AG10803 (cell line): ENCODE results near the gene TMEM239.
"Not testable (repeated sequence)": the region's sequence is repeated elsewhere in the genome, so short reads cannot be mapped to it uniquely, and the experiment has no call there.

ENCODE experiments used
- DNase-seq: peaks from one replicate; pipeline ENCODE4 v3.0.0; 2010; ENCODE audit warnings: low read depth
- H3K4me3 ChIP-seq: 2 replicates; pipeline ENCODE4 v1.5.1; 2011; ENCODE audit warnings: mild to moderate bottlenecking, low read length, control low read depth
- TF ChIP-seq, protein P1 (sequence below): conservative IDR thresholded peaks from 2 replicates; pipeline ENCODE4 v1.5.1; 2011; ENCODE audit warnings: mild to moderate bottlenecking, low read length, control low read depth, inconsistent platforms

The TMEM239 gene

DNA sequence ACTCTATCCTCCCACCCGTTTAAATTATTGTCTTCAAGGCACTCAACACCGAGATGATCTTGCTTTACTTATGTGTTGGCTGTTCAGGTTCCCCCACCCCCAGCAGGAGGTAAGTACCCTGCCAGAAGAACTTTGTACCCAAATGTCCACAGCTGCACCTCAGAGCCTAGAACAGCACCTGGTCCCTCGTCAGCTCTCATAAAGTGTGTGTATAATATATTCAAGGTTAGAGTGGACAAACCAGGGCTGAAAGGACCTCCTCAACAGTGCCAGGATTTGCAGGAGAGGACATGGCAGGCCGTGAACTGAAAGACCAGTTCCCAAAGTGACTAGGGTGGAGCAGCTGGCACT is 9.8 kb upstream of the TMEM239 start:
- DNase-seq = no peak
- TF ChIP-seq, protein P1, sequence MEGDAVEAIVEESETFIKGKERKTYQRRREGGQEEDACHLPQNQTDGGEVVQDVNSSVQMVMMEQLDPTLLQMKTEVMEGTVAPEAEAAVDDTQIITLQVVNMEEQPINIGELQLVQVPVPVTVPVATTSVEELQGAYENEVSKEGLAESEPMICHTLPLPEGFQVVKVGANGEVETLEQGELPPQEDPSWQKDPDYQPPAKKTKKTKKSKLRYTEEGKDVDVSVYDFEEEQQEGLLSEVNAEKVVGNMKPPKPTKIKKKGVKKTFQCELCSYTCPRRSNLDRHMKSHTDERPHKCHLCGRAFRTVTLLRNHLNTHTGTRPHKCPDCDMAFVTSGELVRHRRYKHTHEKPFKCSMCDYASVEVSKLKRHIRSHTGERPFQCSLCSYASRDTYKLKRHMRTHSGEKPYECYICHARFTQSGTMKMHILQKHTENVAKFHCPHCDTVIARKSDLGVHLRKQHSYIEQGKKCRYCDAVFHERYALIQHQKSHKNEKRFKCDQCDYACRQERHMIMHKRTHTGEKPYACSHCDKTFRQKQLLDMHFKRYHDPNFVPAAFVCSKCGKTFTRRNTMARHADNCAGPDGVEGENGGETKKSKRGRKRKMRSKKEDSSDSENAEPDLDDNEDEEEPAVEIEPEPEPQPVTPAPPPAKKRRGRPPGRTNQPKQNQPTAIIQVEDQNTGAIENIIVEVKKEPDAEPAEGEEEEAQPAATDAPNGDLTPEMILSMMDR = no peak

DNA sequence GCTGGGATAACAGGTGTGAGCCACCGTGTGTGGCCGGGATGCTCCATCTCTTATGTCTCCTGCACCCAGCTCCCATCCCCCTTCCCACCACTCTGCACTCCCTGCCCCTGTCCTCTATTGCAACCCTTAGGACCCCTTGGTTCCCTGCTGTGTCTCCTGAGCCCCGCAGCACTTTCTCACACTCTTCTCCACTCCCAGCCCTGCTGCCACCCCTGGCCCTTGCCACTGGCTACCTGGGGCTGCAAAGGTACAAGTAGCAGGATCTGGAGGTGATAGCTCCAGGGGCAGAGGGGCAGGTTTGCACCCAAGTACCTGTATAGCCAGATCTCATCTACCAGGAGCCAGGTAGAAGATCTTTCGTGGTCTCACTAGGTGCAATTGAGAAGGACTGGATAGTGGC is 9.1 kb upstream of the TMEM239 start:
- TF ChIP-seq, protein P1 = no peak
- DNase-seq = no peak
- H3K4me3 ChIP-seq = no peak overlapping the region

More for the DNA sequence above, 9.8 kb upstream of the TMEM239 start:
- no peak overlapping the region for H3K4me3 ChIP-seq

DNA sequence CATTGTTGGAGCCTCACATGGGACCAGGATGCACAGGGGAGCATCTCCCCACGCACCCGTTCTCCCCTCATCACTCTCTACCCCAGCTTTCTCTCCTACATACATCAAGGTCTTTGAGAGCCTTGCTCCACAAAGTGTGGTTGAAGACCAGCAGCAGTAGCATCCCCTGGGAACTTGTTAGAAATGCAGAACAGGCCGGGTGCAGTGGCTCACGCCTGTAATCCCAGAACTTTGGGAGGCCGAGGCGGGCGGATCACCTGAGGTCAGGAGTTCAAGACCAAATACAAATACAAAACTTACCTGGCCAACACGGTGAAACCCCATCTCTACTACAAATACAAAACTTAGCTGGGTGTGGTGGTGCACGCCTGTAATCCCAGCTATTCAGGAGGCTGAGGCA is 8.2 kb upstream of the TMEM239 start:
- not testable (repeated sequence) for H3K4me3 ChIP-seq, DNase-seq

DNA sequence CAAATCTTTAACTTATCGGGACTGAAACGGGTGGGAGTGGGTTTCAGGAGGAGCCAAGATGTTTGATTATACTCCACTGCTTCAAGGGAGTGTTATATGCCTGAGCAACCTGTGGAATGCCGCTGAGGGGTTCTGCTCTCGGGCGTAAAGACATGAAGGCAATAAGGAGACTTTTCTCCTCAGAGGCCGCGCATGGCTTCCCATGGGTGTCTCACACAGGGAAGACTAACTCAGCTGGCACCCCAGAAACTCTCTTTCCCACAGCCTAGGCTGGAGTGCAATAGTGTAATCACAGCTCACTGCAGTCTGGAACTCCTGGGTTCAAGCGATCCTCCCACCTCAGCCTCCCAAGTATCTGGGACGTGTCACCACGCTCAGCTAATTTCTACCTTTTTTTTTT is 6.5 kb upstream of the TMEM239 start:
- TF ChIP-seq, protein P1 = no peak
- no peak for DNase-seq
- no peak overlapping the region for H3K4me3 ChIP-seq

DNA sequence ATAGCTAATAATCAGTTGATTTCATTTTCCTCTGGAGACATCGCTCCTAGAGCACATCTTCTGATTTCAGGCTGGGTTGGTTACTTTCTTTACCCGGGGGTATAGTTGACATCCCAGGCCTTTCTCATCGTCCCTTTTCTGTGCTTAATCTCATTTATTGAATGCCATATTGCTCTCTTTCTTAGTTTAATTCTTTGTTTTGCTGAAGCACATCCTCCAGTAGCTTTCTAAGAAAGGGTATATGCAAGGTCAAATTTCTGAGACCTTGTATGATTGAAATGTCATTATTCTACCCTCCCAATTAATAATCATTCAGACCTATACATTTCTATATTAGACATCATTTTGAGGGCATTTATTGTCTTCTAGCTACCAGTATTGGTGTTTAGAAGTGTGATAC is 4.0 kb upstream of the TMEM239 start:
- no peak for DNase-seq
- TF ChIP-seq, protein P1 = no peak
- no peak overlapping the region for H3K4me3 ChIP-seq

DNA sequence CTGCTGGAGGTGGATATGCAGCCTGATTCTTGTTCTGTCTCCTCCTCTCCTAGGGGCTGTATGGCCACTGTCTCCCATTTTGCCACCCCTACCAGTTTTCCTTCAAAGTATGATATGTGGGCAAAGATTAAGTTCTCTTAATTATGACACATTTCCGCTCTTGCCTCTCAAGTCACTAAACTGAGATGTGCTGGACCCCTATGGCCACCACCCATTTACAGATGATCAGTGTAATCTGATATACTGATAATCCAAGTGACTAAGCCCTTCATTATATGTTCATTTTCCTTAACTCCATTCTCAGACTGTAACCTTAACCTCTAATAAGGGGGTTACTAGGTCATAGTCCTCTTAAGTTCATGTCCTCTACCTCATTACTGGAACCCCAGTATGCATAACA is 2.1 kb upstream of the TMEM239 start:
- no peak overlapping the region for H3K4me3 ChIP-seq
- DNase-seq = no peak
- TF ChIP-seq, protein P1 = no peak

DNA sequence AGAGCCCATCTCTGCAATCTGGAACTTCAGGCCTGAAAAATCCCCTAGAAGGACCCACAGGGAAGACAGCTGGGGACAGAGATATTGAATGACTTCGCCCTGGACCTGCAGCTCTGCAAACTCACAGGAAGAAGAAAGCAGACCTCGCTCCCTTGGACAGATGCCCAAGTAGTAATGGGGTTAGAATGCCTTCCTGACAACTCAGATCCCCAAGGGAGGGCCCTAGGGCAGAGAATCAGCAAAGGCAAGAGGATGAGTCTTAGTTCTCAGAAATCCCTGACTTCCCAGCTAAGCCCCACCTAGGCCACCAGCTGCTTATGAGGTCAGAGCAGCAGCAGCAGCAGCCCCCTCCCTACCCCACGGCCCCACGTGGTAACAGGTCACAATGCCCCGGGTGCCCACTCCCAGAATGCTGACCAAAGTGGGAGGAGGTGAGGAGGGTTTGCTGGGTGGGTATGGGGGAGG is 1.5 kb upstream of the TMEM239 start, which contains the start of gene C20orf141:
C20orf141 (plus strand) TSS at position 401 of the 465 bp plus-strand sequence. CDS start 198 bp downstream, outside the sequence.
- TF ChIP-seq, protein P1 = no peak
- DNase-seq = peak; percentile 99
- H3K4me3 ChIP-seq = no peak within 1 kb of the TSS
